HEK293 (cell line): ENCODE results near the gene QSER1.

Source experiments
- CTCF ChIA-PET: fragments of 350-600 bp; formaldehyde crosslinking; extraction: SDS; loops from one replicate; lab custom pipeline; 2021; ENCODE audit warnings: antibody characterized with exemption; lab: Yijun Ruan, JAX
- POLR2A ChIA-PET: fragments of 300-600 bp; formaldehyde crosslinking; extraction: SDS; loops from one replicate; lab custom pipeline; 2020; ENCODE audit warnings: antibody characterized with exemption, inconsistent platforms; lab: Yijun Ruan, JAX
- H3K27ac ChIP-seq: fragments of 200-500 bp; sonication (Bioruptor generic); 2 replicates; pipeline ENCODE4 v1.5.1; 2014; ENCODE audit warnings: low read depth, low read length, control low read depth, inconsistent platforms; ENCODE audit errors: extremely low read depth
- H3K36me3 ChIP-seq, 2 experiments: fragments of 200-500 bp in 1 of 2; sonication (Bioruptor generic) in 1 of 2; 1 replicate in 1 of 2; 2 replicates in 1 of 2; pipeline ENCODE4 v1.5.1; 2014 to 2017; ENCODE audit warnings: inconsistent platforms in 2 of 2, low read length in 2 of 2; ENCODE audit not compliant: control insufficient read depth in 2 of 2, insufficient read depth in 1 of 2
- H3K4me1 ChIP-seq: fragments of 200-500 bp; sonication (Bioruptor generic); 2 replicates; pipeline ENCODE4 v1.5.1; 2014; ENCODE audit warnings: mild to moderate bottlenecking, low read length, inconsistent platforms; ENCODE audit not compliant: control insufficient read depth, insufficient read depth
- H3K4me3 ChIP-seq: 2 replicates; pipeline ENCODE4 v1.5.1; 2011; ENCODE audit warnings: low read depth, mild to moderate bottlenecking, control low read depth, low read length, moderate library complexity
- H3K9me3 ChIP-seq: fragments of 200-500 bp; sonication (Bioruptor generic); 2 replicates; pipeline ENCODE4 v1.5.1; 2014; ENCODE audit warnings: low read depth, low read length, inconsistent platforms; ENCODE audit not compliant: control insufficient read depth, insufficient read depth
- FEZF1 ChIP-seq: fragments of 450-650 bp; formaldehyde crosslinking; IDR thresholded peaks from 2 replicates; pipeline ENCODE4 v1.5.1; 2016; ENCODE audit warnings: missing biosample characterization, missing genetic modification characterization
- GLI4 ChIP-seq: fragments of 450-650 bp; formaldehyde crosslinking; IDR thresholded peaks from 2 replicates; pipeline ENCODE4 v1.5.1; 2016; ENCODE audit warnings: missing biosample characterization, missing genetic modification characterization
- IKZF3 ChIP-seq: fragments of 450-650 bp; IDR thresholded peaks from 2 replicates; pipeline ENCODE4 v1.5.0; 2018; ENCODE audit warnings: missing biosample characterization, mild to moderate bottlenecking, missing genetic modification characterization, moderate library complexity
- KLF10 ChIP-seq: fragments of 450-650 bp; IDR thresholded peaks from 2 replicates; pipeline ENCODE4 v1.5.1; 2018; ENCODE audit warnings: missing biosample characterization, mild to moderate bottlenecking, missing genetic modification characterization
- PRDM6 ChIP-seq: fragments of 450-650 bp; formaldehyde crosslinking; IDR thresholded peaks from 2 replicates; pipeline ENCODE4 v1.5.1; 2017; ENCODE audit warnings: missing biosample characterization, missing genetic modification characterization
- SCRT1 ChIP-seq: fragments of 450-650 bp; formaldehyde crosslinking; IDR thresholded peaks from 2 replicates; pipeline ENCODE4 v1.5.1; 2016; ENCODE audit warnings: missing biosample characterization, missing genetic modification characterization, borderline replicate concordance
- ZBTB10 ChIP-seq: fragments of 450-650 bp; formaldehyde crosslinking; IDR thresholded peaks from 2 replicates; pipeline ENCODE4 v1.5.1; 2016; ENCODE audit warnings: missing biosample characterization, missing genetic modification characterization
- ZBTB17 ChIP-seq: fragments of 450-650 bp; formaldehyde crosslinking; IDR thresholded peaks from 2 replicates; pipeline ENCODE4 v1.5.1; 2016; ENCODE audit warnings: missing biosample characterization, missing genetic modification characterization
- ZBTB26 ChIP-seq: fragments of 450-650 bp; formaldehyde crosslinking; optimal IDR thresholded peaks from 2 replicates; pipeline ENCODE3; 2016; ENCODE audit warnings: missing biosample characterization, mild to moderate bottlenecking, missing genetic modification characterization
- ZNF513 ChIP-seq: fragments of 450-650 bp; IDR thresholded peaks from 2 replicates; pipeline ENCODE4 v1.5.1; 2018; ENCODE audit warnings: missing biosample characterization, missing genetic modification characterization
- ZNF514 ChIP-seq: fragments of 450-650 bp; formaldehyde crosslinking; IDR thresholded peaks from 2 replicates; pipeline ENCODE4 v1.5.1; 2016; ENCODE audit warnings: missing biosample characterization, missing genetic modification characterization
- ZNF580 ChIP-seq: fragments of 450-650 bp; formaldehyde crosslinking; IDR thresholded peaks from 2 replicates; pipeline ENCODE4 v1.5.1; 2016; ENCODE audit warnings: missing biosample characterization, missing genetic modification characterization
- ZNF596 ChIP-seq: fragments of 450-650 bp; IDR thresholded peaks from 2 replicates; pipeline ENCODE4 v1.5.0; 2018; ENCODE audit warnings: missing biosample characterization, mild to moderate bottlenecking, missing genetic modification characterization, moderate library complexity
- ZNF610 ChIP-seq: fragments of 450-650 bp; formaldehyde crosslinking; IDR thresholded peaks from 2 replicates; pipeline ENCODE4 v1.5.1; 2016; ENCODE audit warnings: missing biosample characterization, missing genetic modification characterization, borderline replicate concordance
- ZNF629 ChIP-seq: fragments of 450-650 bp; formaldehyde crosslinking; IDR thresholded peaks from 2 replicates; pipeline ENCODE4 v1.5.1; 2017; ENCODE audit warnings: missing biosample characterization, missing genetic modification characterization
- ZNF660 ChIP-seq: fragments of 450-650 bp; IDR thresholded peaks from 2 replicates; pipeline ENCODE4 v1.5.1; 2018; ENCODE audit warnings: missing biosample characterization, mild to moderate bottlenecking, missing genetic modification characterization

The QSER1 gene

GRCh38 chr11:33006010-33006409 is 113.4 kb downstream of the QSER1 start (continued):
- no peak for TF ChIP-seq ZNF580 (tag by site-specific recombination)
- no peak for TF ChIP-seq ZNF514 (tag by site-specific recombination)

- Histone ChIP-seq H3K27ac (no peak overlapping the region), H3K4me3 (no peak overlapping the region), H3K9me3 (no peaks in the 10 kb centered on the region), H3K4me1 (no peaks in the 10 kb centered on the region), H3K36me3 (no peaks in the 10 kb centered on the region)
- no peak for TF ChIP-seq ZNF610
- no peak for TF ChIP-seq ZBTB10
- TF ChIP-seq GLI4 (tag by site-specific recombination) = no peak
- no peak for TF ChIP-seq KLF10 (tag by site-specific recombination)
- TF ChIP-seq ZNF660 = no peak
- TF ChIP-seq ZNF513 (tag by site-specific recombination) = no peak
- TF ChIP-seq ZBTB17 = no peak
- TF ChIP-seq ZBTB26 (tag by site-specific recombination) = no peak
- TF ChIP-seq SCRT1 (tag by site-specific recombination) = no peak
- TF ChIP-seq PRDM6 (tag by site-specific recombination) = no peak
- TF ChIP-seq FEZF1 = no peak
- TF ChIP-seq ZNF596 (tag by site-specific recombination) = no peak
- no peak for TF ChIP-seq IKZF3 (tag by site-specific recombination)
- TF ChIP-seq ZNF629 (tag by site-specific recombination) = no peak
- ChIA-PET CTCF (interaction anchor here (0.6 kb wide), 1 partner anchor 39 kb away, joined by 3 read pairs; no protein-coding TSS in a partner anchor), POLR2A (interaction anchor here (1.0 kb wide), 1 partner anchor 30 kb away, joined by 3 read pairs; no protein-coding TSS in a partner anchor)
Measured at GRCh38 chr11:33013755-33014154, 121.1 kb downstream of the QSER1 start.
